ENCODE data around the gene CLDN1. TPM values are rescaled to one million over a fixed set of nuclear protein-coding genes. Genes with fewer than 3 reads are reported as not detected.
"Not testable (repeated sequence)": the region's sequence is repeated elsewhere in the genome, so short reads cannot be mapped to it uniquely, and the experiment has no call there.

Gene CLDN1
- total RNA-seq, 3 donors from 2014 or later: 0.43 to 2.1 (median 0.66) TPM

GRCh38 chr3:190293621-190294020, 28.6 kb downstream of the CLDN1 start:
- H3K36me3 Mint-ChIP-seq (ENCODE audit: insufficient read depth): no peaks in the 10 kb centered on the region
- H3K4me3 Mint-ChIP-seq: no peak overlapping the region
- no peak for ATAC-seq
- DNase-seq: no peak
- H3K4me1 Mint-ChIP-seq (ENCODE audit: low read depth): no peaks in the 10 kb centered on the region
- H3K27me3 Mint-ChIP-seq (ENCODE audit: low read depth): peaks cover 4% of the 10 kb centered on the region
- peaks cover 11% of the 10 kb centered on the region for H3K9me3 Mint-ChIP-seq

DNA sequence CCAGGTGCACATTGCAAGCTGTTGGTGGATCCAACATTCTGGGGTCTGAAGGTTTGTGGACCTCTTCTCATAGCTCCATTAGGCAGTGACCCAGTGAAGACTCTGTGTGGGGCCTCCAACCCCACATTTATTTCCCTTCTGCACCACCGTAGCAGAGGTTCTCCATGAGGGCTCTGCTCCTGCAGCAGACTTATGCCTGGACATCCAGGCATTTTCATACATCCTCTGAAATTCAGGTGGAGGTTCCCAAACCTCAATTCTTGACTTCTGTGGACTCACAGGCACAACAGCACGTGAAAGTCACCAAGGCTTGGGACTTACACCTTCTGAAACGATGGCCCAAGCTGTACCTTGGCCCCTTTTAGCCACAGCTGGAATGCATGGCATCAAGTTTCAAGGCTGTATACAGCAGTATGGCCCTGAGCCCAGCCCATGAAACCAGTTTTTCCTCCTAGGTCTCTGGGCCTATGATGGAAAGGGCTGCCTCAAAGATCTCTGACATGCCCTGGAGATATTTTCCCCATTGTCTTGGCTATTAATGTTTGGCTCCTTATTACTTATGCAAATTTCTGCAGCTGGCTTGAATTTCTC, 30.2 kb downstream of the CLDN1 start:
- Mint-ChIP-seq H3K27me3 (ENCODE audit: low read depth) (peaks cover 4% of the 10 kb centered on the region), H3K4me3 (no peak overlapping the region), H3K36me3 (ENCODE audit: insufficient read depth) (no peaks in the 10 kb centered on the region), H3K4me1 (ENCODE audit: low read depth) (no peaks in the 10 kb centered on the region), H3K9me3 (peaks cover 11% of the 10 kb centered on the region)
- no peak for ATAC-seq
- DNase-seq: no peak

- H3K9me3 Mint-ChIP-seq: peaks cover 23% of the 10 kb centered on the region
- ATAC-seq (no peak), DNase-seq (no peak)
- no peaks in the 10 kb centered on the region for H3K4me1 Mint-ChIP-seq (ENCODE audit: low read depth)
- H3K4me3 Mint-ChIP-seq: no peak overlapping the region
- H3K27me3 Mint-ChIP-seq (ENCODE audit: low read depth): peaks cover 3% of the 10 kb centered on the region
- no peaks in the 10 kb centered on the region for H3K36me3 Mint-ChIP-seq (ENCODE audit: insufficient read depth)
These were observed 32.3 kb downstream of the CLDN1 start for GRCh38 chr3:190289989-190290388.

GRCh38 chr3:190288836-190289235, 33.4 kb downstream of the CLDN1 start:
- Mint-ChIP-seq H3K27me3 (ENCODE audit: low read depth) (peaks cover 3% of the 10 kb centered on the region), H3K36me3 (ENCODE audit: insufficient read depth) (no peaks in the 10 kb centered on the region), H3K4me3 (no peak overlapping the region), H3K4me1 (ENCODE audit: low read depth) (no peaks in the 10 kb centered on the region), H3K9me3 (peaks cover 30% of the 10 kb centered on the region)
- no peak for DNase-seq
- no peak for ATAC-seq

- no peaks in the 10 kb centered on the region for H3K36me3 Mint-ChIP-seq (ENCODE audit: insufficient read depth)
- no peaks in the 10 kb centered on the region for H3K27me3 Mint-ChIP-seq (ENCODE audit: low read depth)
- no peak for ATAC-seq
These were observed 36.2 kb downstream of the CLDN1 start for GRCh38 chr3:190286014-190286413.

GRCh38 chr3:190281308-190282051, 40.8 kb downstream of the CLDN1 start:
- DNase-seq: no peak
- Mint-ChIP-seq H3K4me3 (no peak overlapping the region), H3K36me3 (ENCODE audit: insufficient read depth) (no peaks in the 10 kb centered on the region), H3K9me3 (peaks cover 23% of the 10 kb centered on the region), H3K27me3 (ENCODE audit: low read depth) (peaks cover 8% of the 10 kb centered on the region), H3K4me1 (ENCODE audit: low read depth) (no peaks in the 10 kb centered on the region)
- ATAC-seq: no peak

More at GRCh38 chr3:190286014-190286413, 36.2 kb downstream of the CLDN1 start:
- Mint-ChIP-seq H3K4me3 (no peak overlapping the region), H3K9me3 (peaks cover 25% of the 10 kb centered on the region), H3K4me1 (ENCODE audit: low read depth) (no peaks in the 10 kb centered on the region)
- DNase-seq: no peak

DNA sequence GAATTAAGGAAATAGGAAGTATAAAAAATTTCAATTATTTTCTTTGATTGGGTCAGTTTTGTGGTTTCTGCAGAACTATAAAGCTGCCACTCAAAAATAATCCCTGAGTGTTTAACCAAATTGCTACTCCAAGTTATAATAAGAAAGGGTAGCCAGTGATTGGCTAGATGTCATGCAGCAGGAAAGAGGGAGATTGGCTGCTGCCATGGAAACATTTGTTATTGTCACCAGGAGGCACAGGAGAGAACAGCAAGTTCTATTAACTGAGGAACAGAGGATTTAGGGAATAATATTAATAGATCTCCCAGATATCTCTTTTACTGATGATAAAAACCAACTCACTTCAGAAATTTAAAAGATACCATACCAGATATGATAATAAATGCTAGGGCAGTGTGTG, 42.6 kb downstream of the CLDN1 start:
- Mint-ChIP-seq H3K4me3 (no peak overlapping the region), H3K27me3 (ENCODE audit: low read depth) (peaks cover 8% of the 10 kb centered on the region), H3K9me3 (peaks cover 10% of the 10 kb centered on the region), H3K36me3 (ENCODE audit: insufficient read depth) (no peaks in the 10 kb centered on the region), H3K4me1 (ENCODE audit: low read depth) (no peaks in the 10 kb centered on the region)
- DNase-seq (no peak), ATAC-seq (no peak)

DNA sequence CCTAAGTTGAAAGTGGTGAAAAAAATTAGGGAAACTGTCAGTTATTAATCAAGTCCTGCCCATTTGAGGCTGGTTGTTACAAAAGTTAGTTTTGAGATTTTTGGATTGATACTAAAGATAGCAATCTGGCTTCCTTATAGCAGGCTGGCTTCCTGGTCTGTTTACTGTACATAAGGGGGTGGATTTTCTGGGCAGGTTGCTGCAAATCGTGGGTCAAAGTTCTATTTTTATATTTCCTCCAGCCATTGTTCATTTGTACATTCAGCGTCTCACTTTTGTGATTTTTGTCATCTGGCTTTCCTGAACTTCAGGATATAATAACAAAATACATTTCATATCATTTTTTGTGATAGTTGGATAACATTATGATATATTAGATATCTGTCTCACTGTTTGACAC, 49.5 kb downstream of the CLDN1 start:
- no peaks in the 10 kb centered on the region for H3K9me3 Mint-ChIP-seq
- no peaks in the 10 kb centered on the region for H3K4me1 Mint-ChIP-seq (ENCODE audit: low read depth)
- no peak overlapping the region for H3K4me3 Mint-ChIP-seq
- no peak for ATAC-seq
- H3K36me3 Mint-ChIP-seq (ENCODE audit: insufficient read depth): no peaks in the 10 kb centered on the region
- DNase-seq: no peak
- peaks cover 4% of the 10 kb centered on the region for H3K27me3 Mint-ChIP-seq (ENCODE audit: low read depth)

- no peak for DNase-seq
- H3K36me3 Mint-ChIP-seq (ENCODE audit: insufficient read depth): no peaks in the 10 kb centered on the region
- ATAC-seq: no peak
- H3K27me3 Mint-ChIP-seq (ENCODE audit: low read depth): peaks cover 2% of the 10 kb centered on the region
- H3K4me3 Mint-ChIP-seq: no peak overlapping the region
- no peaks in the 10 kb centered on the region for H3K9me3 Mint-ChIP-seq
- no peaks in the 10 kb centered on the region for H3K4me1 Mint-ChIP-seq (ENCODE audit: low read depth)
These were observed 53.1 kb downstream of the CLDN1 start for GRCh38 chr3:190269101-190269500.

DNA sequence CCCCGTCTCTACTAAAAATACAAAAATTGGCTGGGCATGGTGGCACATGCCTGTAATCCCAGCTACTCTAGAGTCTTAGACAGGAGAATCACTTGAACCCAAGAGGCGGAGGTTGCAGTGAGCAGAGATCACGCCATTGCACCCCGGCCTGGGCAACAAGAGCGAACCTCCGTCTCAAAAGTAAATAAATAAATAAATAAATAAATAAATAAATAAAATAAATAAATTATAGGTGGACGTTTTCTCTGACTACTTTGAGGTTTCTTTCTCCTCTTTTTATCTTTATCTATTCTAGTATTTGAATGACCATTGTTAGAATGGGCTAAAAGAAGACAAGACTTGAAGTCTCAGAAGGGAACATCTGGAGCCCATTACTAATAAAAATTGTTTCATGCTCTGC, 54.8 kb downstream of the CLDN1 start:
- ATAC-seq; H3K9me3 Mint-ChIP-seq; DNase-seq; H3K4me3 Mint-ChIP-seq; H3K4me1 Mint-ChIP-seq (ENCODE audit: low read depth); H3K36me3 Mint-ChIP-seq (ENCODE audit: insufficient read depth); H3K27me3 Mint-ChIP-seq (ENCODE audit: low read depth): not testable (repeated sequence)

- H3K27me3 Mint-ChIP-seq (ENCODE audit: low read depth): peaks cover 2% of the 10 kb centered on the region
- H3K9me3 Mint-ChIP-seq: no peaks in the 10 kb centered on the region
- H3K4me3 Mint-ChIP-seq: no peak overlapping the region
- no peaks in the 10 kb centered on the region for H3K36me3 Mint-ChIP-seq (ENCODE audit: insufficient read depth)
- H3K4me1 Mint-ChIP-seq (ENCODE audit: low read depth): no peaks in the 10 kb centered on the region
- no peak for ATAC-seq
- DNase-seq: no peak
These were observed 55.3 kb downstream of the CLDN1 start for GRCh38 chr3:190266913-190267290.

DNA sequence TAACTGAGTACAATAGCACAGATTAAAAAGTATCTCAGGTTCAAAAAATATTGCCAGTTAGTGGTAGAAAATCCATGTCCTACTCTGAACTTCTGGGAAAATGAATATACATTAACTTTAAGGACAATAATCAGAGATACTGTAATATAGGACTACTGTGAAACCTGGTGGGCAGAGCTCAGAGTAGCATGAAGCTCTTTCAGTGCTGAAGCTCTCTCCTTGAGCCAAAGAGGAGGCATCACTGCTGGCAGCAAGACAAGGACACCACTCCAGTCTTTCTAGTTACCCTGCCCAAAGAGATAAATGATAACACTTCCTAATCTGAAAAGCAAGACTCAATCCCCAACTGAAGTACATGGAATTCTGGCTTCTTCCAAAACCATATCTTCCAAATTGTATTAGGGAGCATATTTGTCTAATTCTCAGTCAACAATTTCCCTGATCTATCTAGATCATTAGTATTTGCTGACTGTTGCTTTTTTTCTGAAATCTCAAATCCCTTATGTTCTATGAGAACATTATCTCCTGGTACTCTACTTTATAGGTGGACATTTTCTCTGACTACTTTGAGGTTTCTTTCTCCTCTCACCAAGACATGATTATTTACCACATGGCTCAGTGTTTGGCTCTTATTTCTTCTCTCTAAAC, 55.9 kb downstream of the CLDN1 start:
- no peaks in the 10 kb centered on the region for H3K9me3 Mint-ChIP-seq
- DNase-seq (no peak), ATAC-seq (no peak)
- H3K4me1 Mint-ChIP-seq (ENCODE audit: low read depth): no peaks in the 10 kb centered on the region
- H3K4me3 Mint-ChIP-seq: no peak overlapping the region
- peaks cover 2% of the 10 kb centered on the region for H3K27me3 Mint-ChIP-seq (ENCODE audit: low read depth)
- H3K36me3 Mint-ChIP-seq (ENCODE audit: insufficient read depth): no peaks in the 10 kb centered on the region

- Mint-ChIP-seq H3K4me3 (no peak overlapping the region), H3K9me3 (no peaks in the 10 kb centered on the region), H3K4me1 (ENCODE audit: low read depth) (no peaks in the 10 kb centered on the region), H3K27me3 (ENCODE audit: low read depth) (peaks cover 2% of the 10 kb centered on the region), H3K36me3 (ENCODE audit: insufficient read depth) (no peaks in the 10 kb centered on the region)
- no peak for DNase-seq
- no peak for ATAC-seq
These were observed 56.5 kb downstream of the CLDN1 start for GRCh38 chr3:190265796-190266195.

- ATAC-seq: no peak
- Mint-ChIP-seq H3K36me3 (ENCODE audit: insufficient read depth) (no peaks in the 10 kb centered on the region), H3K4me3 (no peak overlapping the region)
These were observed 57.1 kb downstream of the CLDN1 start for GRCh38 chr3:190265126-190265525.

GRCh38 chr3:190261740-190262139, 60.5 kb downstream of the CLDN1 start:
- Mint-ChIP-seq H3K36me3 (ENCODE audit: insufficient read depth) (no peaks in the 10 kb centered on the region), H3K27me3 (ENCODE audit: low read depth) (no peaks in the 10 kb centered on the region), H3K4me1 (ENCODE audit: low read depth) (no peaks in the 10 kb centered on the region), H3K4me3 (no peak overlapping the region), H3K9me3 (no peaks in the 10 kb centered on the region)
- DNase-seq (no peak), ATAC-seq (no peak)

More at GRCh38 chr3:190265126-190265525, 57.1 kb downstream of the CLDN1 start:
- H3K4me1 Mint-ChIP-seq (ENCODE audit: low read depth): no peaks in the 10 kb centered on the region
- no peak for DNase-seq
- peaks cover 2% of the 10 kb centered on the region for H3K27me3 Mint-ChIP-seq (ENCODE audit: low read depth)
- H3K9me3 Mint-ChIP-seq: no peaks in the 10 kb centered on the region

All from activated T-cell treated with anti-CD3 and anti-CD28 coated beads, Interleukin-2, amount 50 U/mL, for 4 hours (primary cell).